Measurements from ENCODE around the gene NR6A1.

Gene NR6A1

GRCh38 chr9:124469011-124469832, 301.9 kb downstream of the NR6A1 start (continued):
- TF ChIP-seq, protein P1, sequence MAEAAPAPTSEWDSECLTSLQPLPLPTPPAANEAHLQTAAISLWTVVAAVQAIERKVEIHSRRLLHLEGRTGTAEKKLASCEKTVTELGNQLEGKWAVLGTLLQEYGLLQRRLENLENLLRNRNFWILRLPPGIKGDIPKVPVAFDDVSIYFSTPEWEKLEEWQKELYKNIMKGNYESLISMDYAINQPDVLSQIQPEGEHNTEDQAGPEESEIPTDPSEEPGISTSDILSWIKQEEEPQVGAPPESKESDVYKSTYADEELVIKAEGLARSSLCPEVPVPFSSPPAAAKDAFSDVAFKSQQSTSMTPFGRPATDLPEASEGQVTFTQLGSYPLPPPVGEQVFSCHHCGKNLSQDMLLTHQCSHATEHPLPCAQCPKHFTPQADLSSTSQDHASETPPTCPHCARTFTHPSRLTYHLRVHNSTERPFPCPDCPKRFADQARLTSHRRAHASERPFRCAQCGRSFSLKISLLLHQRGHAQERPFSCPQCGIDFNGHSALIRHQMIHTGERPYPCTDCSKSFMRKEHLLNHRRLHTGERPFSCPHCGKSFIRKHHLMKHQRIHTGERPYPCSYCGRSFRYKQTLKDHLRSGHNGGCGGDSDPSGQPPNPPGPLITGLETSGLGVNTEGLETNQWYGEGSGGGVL (tag by site-specific recombination; IDR thresholded peaks at IDR 0.05), result no peak
- no peak for TF ChIP-seq ZNF623 (tag by site-specific recombination; IDR thresholded peaks at IDR 0.05)

DNA sequence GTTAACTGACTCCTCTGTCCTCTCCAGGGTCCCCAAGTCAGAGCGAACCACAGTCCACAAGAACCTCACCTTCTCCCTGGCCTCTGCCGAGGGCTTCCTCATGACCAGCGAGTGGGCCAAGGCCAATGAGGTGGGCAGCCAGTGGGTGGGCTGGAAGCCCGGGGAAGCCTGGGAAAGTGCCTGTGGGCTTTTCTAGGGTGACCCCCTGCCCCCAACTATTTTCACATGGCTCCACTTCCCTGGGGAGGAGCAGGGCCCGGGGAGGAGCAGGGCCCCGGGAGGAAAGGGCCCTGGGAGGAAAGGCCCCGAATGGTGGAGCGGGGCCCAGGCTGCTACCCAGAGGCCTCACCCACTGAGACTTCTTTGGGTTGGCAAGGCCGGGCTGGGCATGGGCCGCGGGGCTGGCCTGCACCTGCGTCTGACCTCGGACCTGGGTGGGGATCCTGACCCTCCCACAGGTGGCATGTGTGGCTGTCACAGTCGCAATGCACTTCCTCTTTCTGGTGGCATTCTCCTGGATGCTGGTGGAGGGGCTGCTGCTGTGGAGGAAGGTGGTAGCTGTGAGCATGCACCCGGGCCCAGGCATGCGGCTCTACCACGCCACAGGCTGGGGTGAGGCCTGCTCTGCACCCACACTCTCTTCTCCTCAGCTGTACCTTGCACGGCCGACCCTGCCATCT, 302.9 kb downstream of the NR6A1 start:
- TF ChIP-seq GLI4 (tag by site-specific recombination; IDR thresholded peaks at IDR 0.05) (no peak), GLIS1 (tag by site-specific recombination; IDR thresholded peaks at IDR 0.05) (no peak), ZNF354C (tag by site-specific recombination; IDR thresholded peaks at IDR 0.05; ENCODE audit: borderline replicate concordance, low read depth) (no peak), ZNF521 (tag by site-specific recombination; IDR thresholded peaks at IDR 0.05) (no peak), ZNF48 (tag by site-specific recombination; IDR thresholded peaks at IDR 0.05) (no peak), PRDM2 (tag by site-specific recombination; IDR thresholded peaks at IDR 0.05; ENCODE audit: borderline replicate concordance) (no peak), ZNF202 (tag by site-specific recombination; IDR thresholded peaks at IDR 0.05; ENCODE audit: borderline replicate concordance) (no peak), GLI2 (tag by site-specific recombination; IDR thresholded peaks at IDR 0.05; ENCODE audit: borderline replicate concordance, low read depth) (no peak), ZNF600 (tag by site-specific recombination; IDR thresholded peaks at IDR 0.05) (no peak), ZNF138 (tag by site-specific recombination; IDR thresholded peaks at IDR 0.05; ENCODE audit: borderline replicate concordance) (no peak), ZNF561 (tag by site-specific recombination; IDR thresholded peaks at IDR 0.05; ENCODE audit: borderline replicate concordance) (no peak), ZNF175 (tag by site-specific recombination; IDR thresholded peaks at IDR 0.05) (no peak), ZNF155 (tag by site-specific recombination; IDR thresholded peaks at IDR 0.05) (no peak), ZIC2 (tag by site-specific recombination; IDR thresholded peaks at IDR 0.05) (no peak), ZNF169 (tag by site-specific recombination; IDR thresholded peaks at IDR 0.05) (no peak), ZNF610 (tag by site-specific recombination; IDR thresholded peaks at IDR 0.05; ENCODE audit: borderline replicate concordance) (no peak), ZSCAN23 (tag by site-specific recombination; IDR thresholded peaks at IDR 0.05) (no peak)
- H3K4me3 ChIP-seq (ENCODE audit: low read depth, low read length), result no peak overlapping the region
- H3K9me3 ChIP-seq (ENCODE audit: control insufficient read depth, insufficient read depth, low read depth, low read length), result no peaks in the 10 kb centered on the region
- no peaks in the 10 kb centered on the region for H3K36me3 ChIP-seq (ENCODE audit: control insufficient read depth in 2 of 2, insufficient read depth in 1 of 2, low read length in 2 of 2)
- CTCF ChIA-PET, result no interaction called here
- POLR2A ChIA-PET, result no interaction called here
- H3K27ac ChIP-seq (ENCODE audit: extremely low read depth, low read depth, low read length), result no peak overlapping the region
- no peaks in the 10 kb centered on the region for H3K4me1 ChIP-seq (ENCODE audit: control insufficient read depth, insufficient read depth, low read length)

Measured in HEK293 (cell line).